Body of pancreas (tissue), 4 donors: ENCODE results near the gene MPST.

Source experiments
- CTCF ChIP-seq, 7 experiments: fragments of 450-650 bp in 4 of 7; fragments of 200-600 bp in 3 of 7; sonication (generic) in 3 of 7; IDR thresholded peaks; one replicate each; pipeline ENCODE4 v1.5.1; 2016 to 2019; ENCODE audit warnings: antibody characterized with exemption in 7 of 7
- POLR2A ChIP-seq, 3 donors: fragments of 450-650 bp; IDR thresholded peaks; one replicate each; pipeline ENCODE4 v1.6.1; 2016; ENCODE audit warnings: antibody characterized with exemption in 3 of 3, mild to moderate bottlenecking in 2 of 3

DNA sequence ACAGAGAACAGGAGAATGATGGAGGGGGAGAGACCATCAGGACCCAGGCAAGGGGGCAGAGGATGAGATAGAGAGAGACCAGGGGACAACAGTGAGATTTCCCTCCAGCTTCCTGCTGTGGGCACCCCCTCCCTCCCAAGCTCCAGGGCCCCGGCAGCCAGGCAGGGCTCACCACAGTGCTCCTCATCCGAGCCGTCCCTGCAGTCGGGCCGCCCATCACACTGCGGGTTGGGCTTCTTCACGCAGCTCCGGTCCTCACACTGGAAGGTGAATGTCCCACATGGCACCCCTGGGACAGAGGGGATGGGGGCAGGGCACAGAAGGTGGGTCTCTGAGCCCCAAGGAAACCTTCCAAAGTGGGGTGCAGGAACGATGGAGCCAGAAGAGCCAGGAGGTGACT, 51.2 kb downstream of the MPST start:
- no peak for TF ChIP-seq CTCF (IDR thresholded peaks at IDR 0.05)
- no peak for TF ChIP-seq POLR2A (IDR thresholded peaks at IDR 0.05)
